Measurements from ENCODE around the gene SLC23A3.

SLC23A3 gene

GRCh38 chr2:219129589-219129988 lies 40.2 kb downstream of the SLC23A3 start:
- H3K4me3 ChIP-seq (ENCODE audit: low read length), result no peak overlapping the region
- DNase-seq (ENCODE audit: low read depth), result no peak
- no peak for TF ChIP-seq CTCF (IDR thresholded peaks at IDR 0.05; ENCODE audit: insufficient read depth, low read depth, low read length, missing control alignments)

- no peak overlapping the region for H3K4me3 ChIP-seq (ENCODE audit: low read length)
- no peak for TF ChIP-seq CTCF (IDR thresholded peaks at IDR 0.05; ENCODE audit: insufficient read depth, low read depth, low read length, missing control alignments)
- no peak for DNase-seq (ENCODE audit: low read depth)
These were observed 41.4 kb downstream of the SLC23A3 start for GRCh38 chr2:219128396-219128795.

GRCh38 chr2:219127037-219127635 lies 42.7 kb downstream of the SLC23A3 start:
- no peak for TF ChIP-seq CTCF (IDR thresholded peaks at IDR 0.05; ENCODE audit: insufficient read depth, low read depth, low read length, missing control alignments)
- DNase-seq (ENCODE audit: low read depth), result no peak
- no peak overlapping the region for H3K4me3 ChIP-seq (ENCODE audit: low read length)

GRCh38 chr2:219126555-219126954 lies 43.3 kb downstream of the SLC23A3 start:
- peak; percentile 42 for DNase-seq (ENCODE audit: low read depth)
- TF ChIP-seq CTCF (IDR thresholded peaks at IDR 0.05; ENCODE audit: insufficient read depth, low read depth, low read length, missing control alignments), result no peak
- H3K4me3 ChIP-seq (ENCODE audit: low read length), result no peak overlapping the region

GRCh38 chr2:219125886-219126270 lies 44.0 kb downstream of the SLC23A3 start:
- no peak for TF ChIP-seq CTCF (IDR thresholded peaks at IDR 0.05; ENCODE audit: insufficient read depth, low read depth, low read length, missing control alignments)
- no peak overlapping the region for H3K4me3 ChIP-seq (ENCODE audit: low read length)
- DNase-seq (ENCODE audit: low read depth), result no peak

GRCh38 chr2:219125225-219125885 lies 44.5 kb downstream of the SLC23A3 start:
- TF ChIP-seq CTCF (IDR thresholded peaks at IDR 0.05; ENCODE audit: insufficient read depth, low read depth, low read length, missing control alignments), result no peak
- peak; percentile 69 for DNase-seq (ENCODE audit: low read depth)

More at GRCh38 chr2:219125225-219125885, 44.5 kb downstream of the SLC23A3 start:
- no peak overlapping the region for H3K4me3 ChIP-seq (ENCODE audit: low read length)
